Upper lobe of left lung (tissue), 6 donors: Measurements from ENCODE around the gene DAG1. TPM values are rescaled to one million over a fixed set of nuclear protein-coding genes. Genes with fewer than 3 reads are reported as not detected.

Source experiments
- ATAC-seq, 2 donors: fragments of 200-7000 bp; cut with Tn5 transposase; one replicate each; pipeline ENCODE4 v1.9.1; 2022; ENCODE audit warnings: mild to moderate bottlenecking in 2 of 2, moderate library complexity in 2 of 2; ENCODE audit not compliant: low FRiP score in 2 of 2
- DNase-seq, 2 donors: peaks; one replicate each; pipeline ENCODE4 v3.0.0-alpha.2; 2019 to 2020
- H3K27ac ChIP-seq, 4 donors: fragments of 200-600 bp; sonication (generic); one replicate each; pipeline ENCODE4 v1.5.1; 2016 to 2019
- H3K27me3 ChIP-seq, 4 donors: fragments of 200-600 bp; sonication (generic); one replicate each; pipeline ENCODE4 v1.5.1; 2017 to 2019
- H3K36me3 ChIP-seq, 4 donors: fragments of 200-600 bp; sonication (generic); one replicate each; pipeline ENCODE4 v1.5.1; 2016 to 2019
- H3K4me1 ChIP-seq, 4 donors: fragments of 200-600 bp; sonication (generic); one replicate each; pipeline ENCODE4 v1.5.1; 2018 to 2019
- H3K4me3 ChIP-seq, 4 donors: fragments of 200-600 bp; sonication (generic); one replicate each; pipeline ENCODE4 v1.5.1; 2017 to 2019; ENCODE audit warnings: mild to moderate bottlenecking in 2 of 4, moderate library complexity in 1 of 4
- H3K9me3 ChIP-seq, 4 donors: fragments of 200-600 bp; sonication (generic); one replicate each; pipeline ENCODE4 v1.5.1; 2018 to 2019
- CTCF ChIP-seq, 6 experiments: fragments of 450-650 bp in 4 of 6; fragments of 200-600 bp in 2 of 6; sonication (generic) in 2 of 6; IDR thresholded peaks; one replicate each; pipeline ENCODE4 v1.5.1; 2016 to 2019; ENCODE audit warnings: antibody characterized with exemption in 6 of 6
- EP300 ChIP-seq, 4 donors: sonication (generic); formaldehyde crosslinking; IDR thresholded peaks; one replicate each; pipeline ENCODE4 v1.5.1; 2017; ENCODE audit warnings: antibody characterized with exemption in 4 of 4, control low read depth in 2 of 4
- POLR2A ChIP-seq, 4 donors: fragments of 450-650 bp; IDR thresholded peaks; one replicate each; pipeline ENCODE4 v1.5.1; 2016 to 2017; ENCODE audit warnings: antibody characterized with exemption in 4 of 4, mild to moderate bottlenecking in 2 of 4
- POLR2AphosphoS5 ChIP-seq, 2 donors: sonication (generic); formaldehyde crosslinking; IDR thresholded peaks; one replicate each; pipeline ENCODE4 v1.5.1; 2017; ENCODE audit warnings: antibody characterized with exemption in 2 of 2
- WGBS, 2 donors: methylation state at CpG; one replicate each; pipeline ENCODE4 v1.1.5; 2017 to 2018; 5-methylcytosine and 5-hydroxymethylcytosine counted together
- total RNA-seq, 6 donors: library from RNA; depleted of rRNA in 4 of 6; stranded (reverse); fragments of >200 nt in 4 of 6; gene quantifications; one replicate each; pipeline versions ENCODE4 v1.1.0 to v1.2.1, GENCODE V29; 2016 to 2021
- donor health status: DM: no; HTN: no; CAD: no; lungs with moderate emphysema.
- donor health status: DM: no; HTN: yes; CAD: no; lungs with severe emphysema.

The DAG1 gene
- total RNA-seq, 6 donors from 2014 or later = 22.0 to 104 (median 73.5) TPM

- ATAC-seq (no peak), DNase-seq (no peak)
- Histone ChIP-seq H3K27ac (peak overlapping the region in 1 of 4 donors; percentile 34), H3K36me3 (peaks cover 7 to 41% (median 31%) of the 10 kb centered on the region in 4 donors), H3K4me1 (peaks cover 0 to 4% (median 2%) of the 10 kb centered on the region in 4 donors), H3K9me3 (no peaks in the 10 kb centered on the region), H3K27me3 (no peaks in the 10 kb centered on the region), H3K4me3 (no peak overlapping the region)
- TF ChIP-seq POLR2A (IDR thresholded peaks at IDR 0.05) = no peak
Observed at GRCh38 chr3:49529567-49529966, 59.5 kb downstream of the DAG1 start.

DNA sequence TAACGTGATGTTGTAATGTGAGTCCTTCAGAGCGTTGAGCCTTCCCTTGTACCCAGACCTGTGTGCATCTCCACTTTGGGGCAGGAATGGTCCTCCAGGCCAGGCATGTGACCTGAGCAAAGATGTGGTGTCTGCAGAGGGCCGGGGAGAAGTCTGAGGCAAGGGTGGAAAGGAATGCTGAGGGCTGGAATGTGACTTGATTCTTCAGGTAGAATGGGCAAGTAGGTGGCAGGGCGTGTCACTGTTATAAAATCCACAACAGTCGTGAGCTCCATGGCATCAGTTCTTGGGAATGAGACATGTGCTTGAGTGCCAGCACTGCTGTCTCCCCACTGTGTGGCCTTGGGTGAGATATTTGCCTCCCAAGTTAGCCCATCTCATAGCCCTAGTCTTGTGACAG is 60.2 kb downstream of the DAG1 start:
- 78 to 81% methylated on average over 5 of the region's 5 CpGs for WGBS, 2 donors

DNA sequence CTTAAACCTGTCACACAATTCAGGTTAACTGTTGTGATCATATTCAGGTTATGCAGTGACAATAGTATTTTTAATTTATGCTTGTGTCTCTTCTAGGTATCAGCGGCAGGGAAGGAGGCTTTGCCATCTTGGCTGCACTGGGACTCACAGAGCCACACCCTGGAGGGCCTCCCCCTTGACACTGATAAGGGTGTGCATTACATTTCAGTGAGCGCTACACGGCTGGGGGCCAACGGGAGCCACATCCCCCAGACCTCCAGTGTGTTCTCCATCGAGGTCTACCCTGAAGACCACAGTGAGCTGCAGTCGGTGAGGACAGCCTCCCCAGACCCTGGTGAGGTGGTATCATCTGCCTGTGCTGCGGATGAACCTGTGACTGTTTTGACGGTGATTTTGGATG is 60.6 kb downstream of the DAG1 start:
- TF ChIP-seq POLR2AphosphoS5 (IDR thresholded peaks at IDR 0.05) (no peak), EP300 (IDR thresholded peaks at IDR 0.05) (no peak), POLR2A (IDR thresholded peaks at IDR 0.05) (no peak)
- ATAC-seq (no peak), DNase-seq (no peak)
- H3K27ac ChIP-seq = peak overlapping the region in 1 of 4 donors; percentile 34
- H3K27me3 ChIP-seq = no peaks in the 10 kb centered on the region
- peaks cover 7 to 38% (median 31%) of the 10 kb centered on the region in 4 donors for H3K36me3 ChIP-seq
- H3K4me3 ChIP-seq = no peak overlapping the region
- H3K4me1 ChIP-seq = peaks cover 0 to 4% (median 0%) of the 10 kb centered on the region in 4 donors
- WGBS, 2 donors = 89% methylated on average over 8 of the region's 8 CpGs; no CpG with 5 or more reads in 1 of the 2 donors
- no peaks in the 10 kb centered on the region for H3K9me3 ChIP-seq

More for the DNA sequence above, 60.2 kb downstream of the DAG1 start:
- Histone ChIP-seq H3K4me3 (no peak overlapping the region), H3K9me3 (no peaks in the 10 kb centered on the region), H3K4me1 (peaks cover 0 to 4% (median 0%) of the 10 kb centered on the region in 4 donors), H3K27me3 (no peaks in the 10 kb centered on the region), H3K27ac (peak overlapping the region in 1 of 4 donors; percentile 34), H3K36me3 (peaks cover 7 to 38% (median 31%) of the 10 kb centered on the region in 4 donors)
- no peak for DNase-seq
- ATAC-seq = peak in 1 of 2 donors; percentile 77
- TF ChIP-seq EP300 (IDR thresholded peaks at IDR 0.05) (no peak), POLR2A (IDR thresholded peaks at IDR 0.05) (no peak), POLR2AphosphoS5 (IDR thresholded peaks at IDR 0.05) (no peak), CTCF (IDR thresholded peaks at IDR 0.05) (no peak)

DNA sequence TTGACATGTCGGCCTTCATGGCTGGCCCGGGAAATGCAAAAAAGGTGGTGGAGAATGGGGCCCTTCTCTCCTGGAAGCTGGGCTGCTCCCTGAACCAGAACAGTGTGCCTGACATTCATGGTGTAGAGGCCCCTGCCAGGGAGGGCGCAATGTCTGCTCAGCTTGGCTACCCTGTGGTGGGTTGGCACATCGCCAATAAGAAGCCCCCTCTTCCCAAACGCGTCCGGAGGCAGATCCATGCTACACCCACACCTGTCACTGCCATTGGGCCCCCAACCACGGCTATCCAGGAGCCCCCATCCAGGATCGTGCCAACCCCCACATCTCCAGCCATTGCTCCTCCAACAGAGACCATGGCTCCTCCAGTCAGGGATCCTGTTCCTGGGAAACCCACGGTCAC is 61.2 kb downstream of the DAG1 start:
- DNase-seq (no peak), ATAC-seq (no peak)
- Histone ChIP-seq H3K36me3 (peaks cover 7 to 38% (median 31%) of the 10 kb centered on the region in 4 donors), H3K4me3 (no peak overlapping the region), H3K27me3 (no peaks in the 10 kb centered on the region), H3K4me1 (peaks cover 0 to 4% (median 0%) of the 10 kb centered on the region in 4 donors), H3K9me3 (no peaks in the 10 kb centered on the region), H3K27ac (no peak overlapping the region)
- 92 to 94% methylated on average over 5 to 8 of the region's 10 CpGs for WGBS, 2 donors
- TF ChIP-seq POLR2AphosphoS5 (IDR thresholded peaks at IDR 0.05) = no peak
- no peak for TF ChIP-seq CTCF (IDR thresholded peaks at IDR 0.05)
- TF ChIP-seq POLR2A (IDR thresholded peaks at IDR 0.05) = no peak
- no peak for TF ChIP-seq EP300 (IDR thresholded peaks at IDR 0.05)

GRCh38 chr3:49531715-49532114 is 61.6 kb downstream of the DAG1 start:
- Histone ChIP-seq H3K4me3 (no peak overlapping the region), H3K27ac (no peak overlapping the region), H3K9me3 (no peaks in the 10 kb centered on the region), H3K27me3 (no peaks in the 10 kb centered on the region), H3K4me1 (peaks cover 0 to 4% (median 0%) of the 10 kb centered on the region in 4 donors), H3K36me3 (peaks cover 7 to 38% (median 31%) of the 10 kb centered on the region in 4 donors)
- 93 to 94% methylated on average over 13 to 16 of the region's 16 CpGs for WGBS, 2 donors
- no peak for ATAC-seq
- TF ChIP-seq POLR2A (IDR thresholded peaks at IDR 0.05) = no peak
- TF ChIP-seq CTCF (IDR thresholded peaks at IDR 0.05) = no peak
- TF ChIP-seq POLR2AphosphoS5 (IDR thresholded peaks at IDR 0.05) = no peak
- no peak for TF ChIP-seq EP300 (IDR thresholded peaks at IDR 0.05)
- DNase-seq = peak in 1 of 2 donors; percentile 51

DNA sequence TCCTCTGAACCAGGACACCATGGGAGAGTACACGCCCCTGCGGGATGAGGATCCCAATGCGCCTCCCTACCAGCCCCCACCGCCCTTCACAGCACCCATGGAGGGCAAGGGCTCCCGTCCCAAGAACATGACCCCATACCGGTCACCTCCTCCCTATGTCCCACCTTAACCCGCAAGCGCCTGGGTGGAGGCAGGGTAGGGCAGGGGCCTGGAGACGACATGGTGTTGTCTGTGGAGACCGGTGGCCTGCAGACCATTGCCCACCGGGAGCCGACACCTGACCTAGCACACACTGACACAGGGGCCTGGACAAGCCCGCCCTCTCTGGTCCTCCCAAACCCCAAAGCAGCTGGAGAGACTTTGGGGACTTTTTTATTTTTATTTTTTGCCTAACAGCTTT is 63.0 kb downstream of the DAG1 start:
- H3K4me1 ChIP-seq = peaks cover 0 to 4% (median 0%) of the 10 kb centered on the region in 4 donors
- ATAC-seq (no peak), DNase-seq (peak in 1 of 2 donors; percentile 40)
- no peaks in the 10 kb centered on the region for H3K9me3 ChIP-seq
- no peak overlapping the region for H3K27ac ChIP-seq
- no peaks in the 10 kb centered on the region for H3K27me3 ChIP-seq
- 96% methylated on average over 8 to 13 of the region's 13 CpGs for WGBS, 2 donors
- H3K4me3 ChIP-seq = no peak overlapping the region
- peaks cover 7 to 38% (median 31%) of the 10 kb centered on the region in 4 donors for H3K36me3 ChIP-seq
- TF ChIP-seq POLR2A (IDR thresholded peaks at IDR 0.05) = no peak
- no peak for TF ChIP-seq EP300 (IDR thresholded peaks at IDR 0.05)
- TF ChIP-seq POLR2AphosphoS5 (IDR thresholded peaks at IDR 0.05) = no peak
- TF ChIP-seq CTCF (IDR thresholded peaks at IDR 0.05) = no peak
